NCI-H146 treated with DMSO at 0.1 percent for 48 hours (cell line): ENCODE results near the gene UGT2A2.
"Not testable (repeated sequence)": the region's sequence is repeated elsewhere in the genome, so short reads cannot be mapped to it uniquely, and the experiment has no call there.

ENCODE experiments used
- DNase-seq: peaks from one replicate; lab custom pipeline; 2025; ENCODE audit not compliant: unreplicated experiment; lab: John Stamatoyannopoulos, UW

Gene UGT2A2

DNA sequence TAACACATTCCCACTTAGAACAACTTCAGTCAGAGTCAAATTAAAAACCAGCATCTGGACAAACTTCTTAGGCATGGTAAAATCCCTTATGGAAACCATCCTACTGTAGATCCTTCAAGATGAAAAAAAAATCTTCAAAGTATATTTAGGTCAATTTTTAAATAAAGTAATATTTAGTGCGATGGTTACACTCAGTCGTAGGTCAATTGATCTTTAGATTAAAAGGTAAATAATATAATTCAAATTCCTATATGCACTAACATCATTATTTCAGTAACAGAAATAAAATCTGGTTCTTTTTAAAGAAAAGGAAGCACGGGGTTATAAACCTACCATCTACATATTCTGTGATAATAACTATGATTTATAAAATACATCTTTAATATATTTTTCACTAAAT lies at the start of gene UGT2A2:
Gene UGT2A2 (minus strand): TSS at position 101 of the 400 bp plus-strand sequence. CDS start 2 bp downstream, at position 99.
- no peak for DNase-seq

DNA sequence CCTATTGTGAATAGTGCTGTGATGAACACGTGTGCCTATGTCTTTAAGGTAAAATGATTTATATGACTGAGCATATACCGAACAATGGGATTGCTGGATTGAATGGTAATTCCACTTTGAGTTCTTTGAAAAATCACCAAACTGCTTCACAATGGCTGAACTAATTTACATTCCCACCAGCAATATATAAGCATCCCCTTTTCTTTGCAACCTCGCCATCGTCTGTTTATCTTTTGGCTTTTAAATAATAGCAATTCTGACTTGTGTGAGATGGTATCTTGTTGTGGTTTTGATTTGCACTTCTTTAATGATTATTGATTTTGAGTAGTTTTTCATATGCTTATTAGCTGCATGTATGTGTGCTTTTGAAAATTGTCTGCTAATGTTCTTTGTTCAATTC lies 45.4 kb upstream of the UGT2A2 start:
- DNase-seq: peak; percentile 94

DNA sequence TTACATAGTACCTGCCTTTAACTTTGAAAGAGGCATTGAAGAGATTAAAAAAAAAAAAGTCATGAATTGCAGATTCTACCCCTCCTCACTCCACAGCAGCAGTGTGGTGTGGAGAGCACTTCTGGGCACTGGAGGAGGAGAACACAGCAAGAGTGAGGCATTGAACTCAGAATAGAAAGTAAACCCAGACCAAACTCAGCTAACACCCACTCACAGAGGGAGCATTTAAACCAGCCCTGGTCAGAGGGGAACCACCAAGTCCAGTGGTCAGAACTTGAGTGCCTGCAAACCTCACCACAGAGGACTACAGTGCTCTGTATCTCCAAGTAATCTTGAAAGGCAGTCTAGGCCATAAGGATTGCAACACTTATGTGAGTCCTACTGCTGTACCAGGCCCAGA lies 29.2 kb upstream of the UGT2A2 start:
- DNase-seq: no peak

DNA sequence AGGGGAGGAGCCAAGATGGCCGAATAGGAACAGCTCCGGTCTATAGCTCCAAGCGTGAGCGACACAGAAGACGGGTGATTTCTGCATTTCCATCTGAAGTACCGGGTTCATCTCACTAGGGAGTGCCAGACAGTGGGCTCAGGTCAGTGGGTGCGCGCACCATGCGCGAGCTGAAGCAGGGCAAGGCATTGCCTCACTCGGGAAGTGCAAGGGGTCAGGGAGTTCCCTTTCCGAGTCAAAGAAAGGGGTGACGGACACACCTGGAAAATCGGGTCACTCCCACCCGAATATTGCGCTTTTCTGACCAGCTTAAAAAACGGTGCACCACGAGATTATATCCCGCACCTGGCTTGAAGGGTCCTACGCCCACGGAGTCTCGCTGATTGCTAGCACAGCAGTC lies 24.6 kb upstream of the UGT2A2 start:
- not testable (repeated sequence) for DNase-seq

DNA sequence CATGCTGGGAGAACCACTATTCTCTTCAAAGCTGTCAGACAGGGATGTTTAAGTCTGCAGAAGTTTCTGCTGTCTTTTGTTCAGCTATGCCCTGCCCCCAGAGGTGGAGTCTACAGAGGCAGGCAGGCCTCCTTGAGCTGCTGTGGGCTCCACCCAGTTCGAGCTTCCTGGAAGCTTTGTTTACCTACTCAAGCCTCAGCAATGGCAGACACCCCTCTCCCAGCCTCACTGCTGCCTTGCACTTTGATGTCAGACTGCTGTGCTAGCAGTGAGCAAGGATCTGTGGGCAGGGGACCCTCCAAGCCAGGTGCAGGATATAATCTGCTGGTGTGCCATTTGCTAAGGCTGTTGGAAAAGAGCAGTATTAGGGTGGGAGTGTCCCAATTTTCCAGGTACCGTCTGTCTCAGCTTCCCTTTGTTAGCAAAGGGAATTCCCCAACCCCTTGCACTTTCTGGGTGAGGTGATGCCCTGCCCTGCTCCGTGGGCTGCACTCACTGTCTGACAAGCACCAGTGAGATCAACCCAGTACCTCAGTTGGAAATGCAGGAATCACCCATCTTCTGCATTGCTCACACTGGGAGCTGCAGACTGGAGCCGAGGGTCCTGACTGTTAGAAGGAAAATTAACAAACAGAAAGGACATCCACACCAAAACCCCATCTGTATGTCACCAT lies 21.8 kb upstream of the UGT2A2 start:
- not testable (repeated sequence) for DNase-seq

DNA sequence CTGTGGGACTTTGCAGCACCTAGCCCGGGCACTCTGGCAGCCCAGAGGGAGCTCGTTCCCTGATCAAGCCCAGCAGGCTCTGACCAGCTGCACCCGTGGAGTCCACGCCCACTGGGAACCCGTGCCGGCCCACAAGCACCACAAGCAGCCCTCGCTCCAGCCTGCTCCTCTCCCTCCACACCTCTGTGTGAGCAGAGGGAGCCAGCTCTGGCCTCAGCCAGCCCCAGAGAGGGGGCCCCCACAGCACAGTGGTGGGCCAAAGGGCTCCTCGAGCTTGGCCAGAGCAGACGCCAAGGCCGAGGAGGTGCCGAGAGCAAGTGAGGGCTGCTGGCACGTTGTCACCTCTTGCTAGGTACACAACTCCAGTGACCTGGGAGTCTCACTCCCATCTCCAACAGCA lies 18.7 kb upstream of the UGT2A2 start:
- DNase-seq: no peak

DNA sequence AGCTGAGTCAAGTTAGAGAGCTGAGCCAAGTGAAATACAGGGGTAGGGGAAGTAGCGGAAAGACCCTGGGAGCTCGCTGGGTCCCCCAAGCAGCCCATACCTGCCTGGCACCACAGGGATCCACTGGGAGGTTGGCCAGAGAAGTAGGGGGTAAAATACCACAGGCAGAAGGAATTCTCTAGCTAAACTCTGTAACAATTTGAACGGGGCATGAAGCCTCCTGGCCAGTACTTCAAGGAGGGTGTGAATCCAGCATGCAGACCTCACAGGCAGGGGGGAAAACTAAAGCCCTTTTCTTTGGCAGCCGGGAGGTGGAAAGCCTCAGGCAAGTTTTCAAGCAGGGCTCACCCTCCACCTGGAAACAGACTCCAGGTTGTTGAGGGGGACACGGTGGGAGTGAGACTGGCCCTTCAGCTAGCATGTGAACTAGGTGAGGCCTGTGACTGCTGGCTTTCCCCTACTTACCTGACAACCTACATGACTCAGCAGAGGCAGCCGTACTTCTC lies 17.3 kb upstream of the UGT2A2 start:
- no peak for DNase-seq

DNA sequence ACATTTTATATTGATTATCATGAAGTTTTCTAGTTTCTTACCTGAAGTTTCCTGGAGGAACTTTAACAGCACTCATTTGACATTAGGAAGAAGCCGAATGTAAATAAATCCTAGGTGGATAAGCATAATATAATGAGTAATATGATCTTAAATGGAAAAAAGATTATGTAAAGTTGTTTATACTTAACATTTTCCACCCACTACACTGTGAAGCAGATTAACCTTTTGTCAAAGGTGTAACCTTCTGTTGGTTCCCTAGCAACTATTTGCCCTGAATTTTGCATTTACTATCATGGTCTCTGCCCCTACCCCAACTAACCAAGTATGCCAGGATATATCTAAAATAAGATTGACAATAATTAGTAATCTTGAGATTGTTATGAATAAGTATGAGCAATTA lies 13.7 kb upstream of the UGT2A2 start, which contains the start of gene UGT2A1:
Gene UGT2A1 (minus strand): TSS at position 101 of the 400 bp plus-strand sequence. CDS start 5,603 bp downstream, outside the sequence.
- DNase-seq: no peak

DNA sequence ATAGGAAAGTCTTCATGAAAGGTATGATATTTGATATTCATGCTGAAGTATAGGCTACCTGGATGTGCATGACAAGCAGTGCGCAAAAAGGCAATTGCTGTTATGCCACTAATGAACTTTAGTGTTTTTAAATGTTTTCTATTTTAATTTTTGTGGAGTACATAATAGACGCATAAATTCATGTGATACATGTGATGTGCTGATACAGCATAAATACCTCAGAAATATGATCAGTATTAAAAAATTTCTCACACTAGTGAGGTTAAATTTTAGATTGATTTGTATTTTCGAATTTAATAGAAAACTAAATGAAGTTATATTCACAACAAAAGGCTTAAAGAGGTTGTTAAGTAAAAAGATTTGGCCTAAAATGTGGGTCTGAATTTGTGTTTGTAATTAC lies 11.4 kb upstream of the UGT2A2 start:
- DNase-seq: no peak

DNA sequence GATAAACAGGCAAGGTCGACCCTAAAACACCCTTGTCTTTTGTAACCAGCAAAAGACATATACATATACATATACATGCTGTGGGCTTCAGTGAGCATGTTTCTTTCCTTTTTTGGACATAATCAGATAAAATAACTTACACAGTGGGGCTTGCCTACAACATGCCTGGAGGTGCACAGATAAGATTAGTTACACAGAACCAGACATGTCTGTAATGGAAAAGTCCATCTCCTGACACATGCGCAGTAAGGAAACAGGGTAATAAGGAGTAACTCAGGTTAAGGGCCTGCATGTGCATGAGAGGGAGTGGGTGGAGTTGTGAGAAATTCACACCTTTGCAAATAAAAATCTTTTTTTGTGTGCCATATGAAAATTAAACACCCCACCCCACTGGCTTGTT lies 10.2 kb upstream of the UGT2A2 start:
- DNase-seq: peak; percentile 68

DNA sequence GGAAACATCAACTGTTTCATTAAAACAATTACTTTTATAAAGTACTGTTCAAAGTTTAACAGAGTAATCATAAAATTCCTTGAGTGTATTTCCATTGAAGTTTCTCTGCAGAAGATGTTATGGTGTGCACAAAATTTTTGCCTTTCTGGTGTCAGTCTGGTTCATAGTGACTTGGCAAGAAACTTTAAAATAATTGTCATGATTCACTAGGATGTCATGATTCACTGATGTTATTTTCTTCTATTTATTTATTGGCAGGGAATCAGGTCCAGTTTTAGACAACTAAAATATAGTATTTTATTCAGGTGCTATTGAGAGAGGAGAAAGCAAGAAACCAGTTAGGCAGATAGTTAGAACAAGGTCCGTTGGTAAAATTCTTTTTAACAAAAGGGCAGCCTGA lies 9.8 kb upstream of the UGT2A2 start:
- no peak for DNase-seq

DNA sequence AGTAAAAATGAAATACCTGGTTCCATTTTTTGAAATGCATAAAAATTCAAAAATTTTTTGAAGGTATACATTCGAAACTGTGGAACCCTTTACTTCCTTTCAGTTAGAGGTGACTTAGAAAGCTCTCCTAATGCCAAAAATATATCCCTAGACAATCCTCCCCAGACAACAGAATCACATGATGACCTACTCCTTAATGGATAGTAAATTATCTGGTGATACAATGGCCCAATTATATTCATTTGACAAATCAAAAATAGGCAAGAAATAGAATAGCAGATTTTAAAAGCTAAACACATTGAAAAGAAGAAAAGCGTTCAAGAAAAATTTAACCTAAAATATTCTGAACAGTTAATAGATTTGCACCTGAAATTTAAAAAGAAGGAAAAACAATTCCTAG lies 3.5 kb upstream of the UGT2A2 start:
- peak; percentile 78 for DNase-seq

DNA sequence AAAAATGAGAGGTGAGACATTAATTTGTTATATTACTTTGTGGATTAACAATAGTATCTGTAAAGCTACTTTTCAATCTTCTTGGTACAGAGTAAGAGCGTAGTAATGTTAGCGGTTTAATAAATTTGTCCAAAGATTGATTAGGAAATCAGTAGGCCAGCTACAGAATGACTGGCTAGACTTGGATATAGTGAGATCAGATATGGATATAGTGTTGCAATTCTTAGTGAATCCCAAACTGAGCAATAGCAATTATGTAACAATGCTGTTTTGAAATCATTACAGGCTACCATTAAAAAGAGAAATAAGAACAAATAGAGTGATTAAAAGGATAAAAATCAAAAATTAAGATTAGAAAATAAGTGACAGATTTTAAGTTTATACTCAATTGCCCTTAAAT lies 847 bp upstream of the UGT2A2 start:
- DNase-seq: peak; percentile 76

DNA sequence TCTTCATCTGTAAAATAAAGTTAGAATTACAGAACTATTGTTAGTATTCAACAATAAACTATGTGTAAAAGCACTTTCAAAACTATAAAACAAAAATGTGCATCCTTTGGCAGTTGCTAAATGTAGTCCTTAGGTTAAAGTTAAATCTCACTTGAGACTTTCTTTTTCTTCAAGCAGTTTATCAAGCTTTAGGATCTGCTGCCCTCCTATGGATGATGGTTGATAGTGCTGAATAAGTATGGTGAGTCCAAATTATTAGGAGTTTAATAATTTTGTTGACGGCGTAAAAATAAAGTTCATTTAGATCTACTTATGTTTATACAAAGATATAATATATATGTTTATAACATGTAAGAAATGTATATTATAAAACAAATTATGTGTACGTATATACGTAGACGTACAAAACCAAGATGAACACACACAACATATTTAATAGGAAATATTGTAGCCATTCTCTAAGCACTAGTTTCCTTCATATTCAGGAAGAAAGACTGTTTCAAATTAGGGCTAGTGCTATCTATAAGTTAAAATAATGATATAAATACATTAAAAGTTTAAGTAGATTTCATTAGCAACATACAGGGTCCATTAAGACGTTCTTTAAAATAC lies 22.3 kb downstream of the UGT2A2 start:
- DNase-seq: peak; percentile 66

DNA sequence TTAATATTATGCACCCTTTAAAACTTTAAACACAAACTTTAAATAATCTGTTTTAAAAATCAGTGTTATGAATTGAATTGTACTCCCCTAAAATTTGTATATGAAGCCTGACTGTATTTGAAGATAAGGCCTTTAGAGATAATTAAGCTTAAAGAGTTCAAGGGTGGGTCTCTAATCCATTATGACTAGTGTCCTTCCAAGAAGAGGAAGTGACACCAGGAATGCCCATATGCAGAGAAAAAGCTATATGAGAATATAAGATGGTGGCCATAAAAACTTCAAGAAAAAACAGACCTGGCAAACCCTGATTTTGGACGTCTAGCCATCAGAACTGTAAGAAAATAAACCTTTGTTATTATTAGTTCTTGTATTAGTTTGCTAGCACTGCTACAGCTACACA lies 29.0 kb downstream of the UGT2A2 start:
- DNase-seq: no peak

DNA sequence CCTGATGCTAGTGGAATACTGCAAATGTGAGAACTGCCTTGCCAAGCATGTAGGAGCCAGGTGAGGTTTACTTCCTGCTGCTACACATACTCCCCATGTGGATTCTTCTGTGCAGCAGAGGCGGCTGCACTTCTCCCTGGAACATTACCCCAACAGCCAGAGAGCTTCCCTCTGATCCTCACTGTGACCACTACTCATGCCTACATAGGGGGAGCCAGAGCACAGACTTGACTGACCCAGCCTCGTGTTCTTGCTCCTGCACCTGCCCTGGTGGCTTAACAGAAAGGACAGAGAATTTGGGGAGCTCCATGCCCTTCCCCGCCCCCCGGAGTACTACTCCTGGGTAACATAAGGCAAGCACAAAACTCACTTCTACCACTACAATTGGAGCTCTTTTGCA lies 38.4 kb downstream of the UGT2A2 start:
- DNase-seq: no peak

DNA sequence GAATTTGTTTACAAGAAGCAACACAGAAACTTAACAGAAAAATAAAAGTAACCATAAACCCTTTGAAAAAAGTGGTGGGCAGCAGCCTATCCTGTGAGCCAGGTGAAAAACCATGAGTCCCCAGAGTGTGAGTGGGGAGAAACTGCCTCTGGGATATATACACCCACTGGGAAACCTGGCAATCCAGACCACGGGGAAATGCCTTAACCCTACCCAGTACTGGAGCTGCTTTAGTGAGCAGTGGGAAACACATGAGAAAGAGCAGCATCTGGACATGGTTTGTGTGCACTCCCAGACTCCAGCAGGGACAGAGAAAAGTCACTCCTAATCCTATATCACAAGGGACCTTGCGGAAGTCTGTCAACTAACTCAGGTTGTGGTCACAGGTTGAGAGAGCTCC lies 39.4 kb downstream of the UGT2A2 start:
- no peak for DNase-seq

DNA sequence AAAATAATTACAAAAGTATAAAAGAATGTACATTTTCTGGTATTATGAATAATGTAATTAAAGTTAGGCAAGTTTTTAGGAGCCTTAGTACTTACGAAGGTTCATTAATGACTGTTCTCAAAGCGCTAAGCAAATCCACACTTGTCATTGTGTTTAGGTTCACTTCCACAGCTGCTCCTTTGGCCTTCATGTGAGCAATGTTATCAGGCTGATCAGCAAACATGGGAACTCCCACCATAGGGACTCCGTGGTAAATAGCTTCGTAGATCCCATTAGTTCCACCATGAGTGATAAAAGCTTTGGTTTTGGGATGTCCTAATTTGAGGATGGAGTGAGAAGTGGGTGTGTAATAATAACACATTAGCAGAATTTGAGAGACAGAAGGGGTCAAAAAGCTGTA lies 45.1 kb downstream of the UGT2A2 start:
- peak; percentile 85 for DNase-seq

DNA sequence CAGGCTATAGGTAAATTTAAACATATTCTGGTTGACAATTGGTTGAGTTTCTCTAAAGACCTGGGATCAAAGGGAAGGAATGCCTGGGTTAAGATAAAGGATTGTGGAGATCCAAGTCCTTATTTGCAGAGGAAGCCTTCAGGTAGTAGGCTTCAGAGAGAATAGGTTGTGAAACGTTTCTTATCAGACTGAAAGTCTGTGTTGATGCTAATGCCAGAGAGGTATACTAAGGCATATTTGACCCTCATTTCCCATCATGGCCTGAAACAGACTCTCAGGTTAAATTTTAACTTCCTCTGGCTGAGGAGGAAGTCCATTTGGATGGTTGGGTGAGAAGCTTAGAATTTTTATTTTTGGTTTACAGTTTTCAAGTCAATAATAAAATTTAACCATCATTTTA lies 48.1 kb downstream of the UGT2A2 start:
- no peak for DNase-seq

DNA sequence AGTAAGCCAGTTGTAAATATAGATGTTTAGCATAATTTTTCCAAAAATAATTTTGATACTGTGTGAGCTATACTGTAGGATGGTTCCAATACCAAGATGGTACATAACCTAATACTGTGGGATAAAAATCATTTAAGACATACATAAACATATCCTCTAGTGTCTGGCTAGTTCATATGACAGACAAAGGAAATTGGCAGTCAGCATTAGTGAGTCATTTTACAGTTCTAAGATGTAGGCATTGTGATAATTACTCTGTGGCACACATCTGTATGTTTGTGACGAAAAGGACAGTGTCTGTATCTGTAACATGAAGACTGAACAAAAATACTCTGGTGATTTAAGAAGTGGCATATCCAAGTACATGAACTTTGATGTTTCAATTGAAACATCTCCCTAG lies 49.6 kb downstream of the UGT2A2 start:
- DNase-seq: no peak

DNA sequence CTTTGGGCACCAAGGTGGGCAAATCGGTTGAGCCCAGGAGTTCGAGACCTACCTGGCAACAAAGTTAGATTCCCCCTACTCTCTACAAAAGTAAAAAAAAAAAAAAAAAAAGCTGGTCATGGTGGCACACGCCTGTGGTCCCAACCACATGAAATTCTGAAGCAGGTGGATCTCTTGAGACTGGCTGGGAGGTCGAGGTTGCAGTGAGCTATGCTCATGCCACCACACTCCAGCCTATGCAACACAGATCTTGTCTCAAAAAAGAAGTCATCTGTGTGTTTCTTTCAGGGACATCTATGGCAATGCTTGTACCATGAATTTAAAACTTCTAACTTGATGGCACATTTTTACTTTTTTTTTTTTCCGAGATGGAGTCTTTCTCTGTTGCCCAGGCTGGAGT lies 55.3 kb downstream of the UGT2A2 start:
- DNase-seq: no peak

DNA sequence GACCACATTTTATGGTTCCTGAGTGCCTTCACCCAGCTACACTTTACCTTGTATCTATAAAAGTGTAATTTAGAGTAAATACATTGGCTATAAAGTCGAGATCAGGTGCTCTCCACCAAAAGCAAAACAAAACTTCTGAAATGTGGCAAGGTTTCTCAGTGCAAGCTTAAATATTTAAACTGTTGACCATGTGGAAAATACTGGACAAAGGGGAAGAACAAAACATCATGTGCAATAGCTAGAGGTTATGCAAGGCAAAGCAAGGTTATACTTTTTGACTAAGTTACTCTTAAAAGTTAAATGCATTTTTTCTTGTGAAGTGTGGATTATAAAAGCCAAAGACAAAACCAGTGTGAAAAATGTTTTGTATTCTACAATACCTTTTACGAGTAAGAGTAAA lies 55.9 kb downstream of the UGT2A2 start:
- DNase-seq: no peak

DNA sequence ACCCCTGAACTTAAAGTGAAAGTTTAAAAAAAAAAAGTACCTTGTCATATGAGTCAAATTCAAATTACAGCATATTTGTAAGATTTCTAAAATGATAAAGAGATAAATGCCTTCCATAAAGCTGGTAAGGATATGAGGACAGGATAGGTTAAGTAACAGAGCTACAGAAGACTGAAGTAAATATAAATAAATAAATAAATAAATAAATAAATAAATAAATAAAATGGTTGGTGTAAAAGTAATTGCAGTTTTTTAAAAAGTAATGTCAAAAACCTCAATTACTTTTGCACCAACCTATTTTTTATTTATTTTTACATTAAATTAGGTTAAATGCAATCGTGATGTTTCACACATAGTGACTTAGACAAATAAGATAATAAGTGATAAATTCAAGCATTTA lies 62.2 kb downstream of the UGT2A2 start:
- DNase-seq: no peak
